ENCODE measurements around the gene HELB. TPM values are rescaled to one million over a fixed set of nuclear protein-coding genes. Genes with fewer than 3 reads are reported as not detected.
"Not testable (repeated sequence)": the region's sequence is repeated elsewhere in the genome, so short reads cannot be mapped to it uniquely, and the experiment has no call there.

HELB gene
- total and polyA plus RNA-seq, 7 experiments from 2014 or later: 29.6 to 59.2 (median 52.6) TPM

- peaks cover 55 to 86% (median 72%) of the 10 kb centered on the region in 7 donors for H3K4me1 Mint-ChIP-seq
- peak overlapping the region; percentile 37 for H3K27ac ChIP-seq (ENCODE audit: low read depth, low read length)
Measured at GRCh38 chr12:66290716-66291200, 11.5 kb upstream of the HELB start.

DNA sequence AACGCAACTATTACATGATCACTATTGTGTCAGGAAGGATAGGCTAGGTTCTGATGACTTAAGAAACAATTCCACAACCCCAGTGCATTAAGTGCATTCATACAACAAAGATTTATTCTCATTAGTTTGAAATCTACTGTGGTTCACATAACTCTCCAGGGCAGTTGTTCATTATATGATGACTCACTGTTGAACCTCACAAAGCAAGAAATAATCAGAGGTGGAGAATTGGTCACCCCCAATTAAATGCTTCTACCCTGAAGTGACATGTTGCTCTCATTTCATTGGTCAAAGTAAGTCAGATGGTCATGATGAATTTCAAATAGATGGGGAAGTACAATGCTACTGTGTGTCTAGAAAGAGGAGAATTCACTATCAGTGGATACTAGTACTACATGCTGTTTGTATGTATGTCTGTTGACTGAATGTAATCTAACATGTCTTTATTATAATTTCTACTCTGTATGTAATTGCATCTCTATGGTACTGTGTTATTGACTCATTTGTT lies 6.1 kb upstream of the HELB start:
- ChIA-PET POLR2A (interaction anchor here (1.2 kb wide), 1 partner anchor 1334 kb away, joined by 3 read pairs; no protein-coding TSS in a partner anchor), CTCF (no interaction called here)
- ATAC-seq (no peak), DNase-seq (no peak)
- no peak overlapping the region for H3K4me3 ChIP-seq (ENCODE audit: low read length)
- H3K4me1 ChIP-seq (ENCODE audit: control insufficient read depth in 2 of 2, insufficient read depth in 2 of 2, low read length in 2 of 2): peaks cover 9 to 26% of the 10 kb centered on the region in 2 donors
- no peaks in the 10 kb centered on the region for H3K9me3 ChIP-seq (ENCODE audit: control insufficient read depth in 2 of 3, low read length in 3 of 3)
- peak overlapping the region in 1 of 10 donors; percentile 26 for H3K4me3 Mint-ChIP-seq
- no peaks in the 10 kb centered on the region for H3K27me3 ChIP-seq (ENCODE audit: control insufficient read depth in 2 of 2, insufficient read depth in 2 of 2, low read length in 2 of 2)
- intact Hi-C loops (cut with micrococcal nuclease): no loop called here
- no peak overlapping the region for H3K27ac ChIP-seq (ENCODE audit: low read depth, low read length)
- peaks cover 23 to 64% (median 48%) of the 10 kb centered on the region in 7 donors for H3K4me1 Mint-ChIP-seq
- H3K36me3 Mint-ChIP-seq: peaks cover 0 to 15% (median 0%) of the 10 kb centered on the region in 5 donors
- H3K9me3 Mint-ChIP-seq: peaks cover 0 to 7% (median 0%) of the 10 kb centered on the region in 11 donors
- peaks cover 0 to 5% (median 0%) of the 10 kb centered on the region in 5 donors for H3K27me3 Mint-ChIP-seq
- no peaks in the 10 kb centered on the region for H3K36me3 ChIP-seq (ENCODE audit: control insufficient read depth in 2 of 3, insufficient read depth in 3 of 3, low read length in 3 of 3)
- H3K27ac Mint-ChIP-seq: peak overlapping the region in 3 of 9 donors; percentile 8 to 63 (median 13)

More at GRCh38 chr12:66290716-66291200, 11.5 kb upstream of the HELB start:
- no peaks in the 10 kb centered on the region for H3K27me3 ChIP-seq (ENCODE audit: control insufficient read depth in 2 of 2, insufficient read depth in 2 of 2, low read length in 2 of 2)
- DNase-seq: peak in 8 of 9 donors; percentile 27 to 76 (median 58)
- H3K4me3 ChIP-seq (ENCODE audit: low read length): peak overlapping the region; percentile 35
- H3K27ac Mint-ChIP-seq: peak overlapping the region; percentile 66 to 95 (median 90)
- ChIA-PET CTCF (no interaction called here), POLR2A (interaction anchor here (2.7 kb wide), 1 partner anchor 11 kb away, joined by 20 read pairs; the partner anchor contains the start of gene HELB)
- peaks cover 0 to 13% (median 0%) of the 10 kb centered on the region in 11 donors for H3K9me3 Mint-ChIP-seq
- H3K4me3 Mint-ChIP-seq: peak overlapping the region; percentile 43 to 77 (median 63)
- peak; percentile 68 for ATAC-seq
- H3K4me1 ChIP-seq (ENCODE audit: control insufficient read depth in 2 of 2, insufficient read depth in 2 of 2, low read length in 2 of 2): peaks cover 57 to 62% of the 10 kb centered on the region in 2 donors
- intact Hi-C loops (cut with micrococcal nuclease): no loop called here
- H3K36me3 Mint-ChIP-seq: peaks cover 0 to 36% (median 0%) of the 10 kb centered on the region in 5 donors
- H3K9me3 ChIP-seq (ENCODE audit: control insufficient read depth in 2 of 3, low read length in 3 of 3): no peaks in the 10 kb centered on the region
- no peaks in the 10 kb centered on the region for H3K36me3 ChIP-seq (ENCODE audit: control insufficient read depth in 2 of 3, insufficient read depth in 3 of 3, low read length in 3 of 3)
- no peaks in the 10 kb centered on the region for H3K27me3 Mint-ChIP-seq

DNA sequence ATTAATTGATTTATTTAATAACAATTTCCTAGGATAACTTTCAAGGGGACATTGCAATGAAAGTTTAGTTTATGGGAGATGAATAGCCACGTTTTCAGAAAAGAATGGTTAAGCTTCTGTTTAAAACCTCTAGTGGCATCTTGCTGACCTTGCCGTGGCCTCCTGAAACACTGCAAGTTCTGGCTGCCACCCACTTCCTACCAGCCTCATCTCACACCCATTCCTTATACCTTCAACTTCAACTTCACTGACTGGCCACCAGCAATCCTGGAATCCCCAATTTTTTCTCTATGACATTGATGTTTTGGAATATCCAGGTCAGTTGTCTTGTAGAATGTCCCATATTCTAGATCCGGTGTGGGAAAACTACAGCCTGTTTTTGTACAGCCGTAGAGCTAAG lies 5.2 kb upstream of the HELB start:
- DNase-seq: no peak

GRCh38 chr12:66297923-66298322 lies 4.4 kb upstream of the HELB start:
- ATAC-seq: no peak
- H3K9me3 ChIP-seq (ENCODE audit: control insufficient read depth in 2 of 3, low read length in 3 of 3): no peaks in the 10 kb centered on the region
- H3K4me1 ChIP-seq (ENCODE audit: control insufficient read depth in 2 of 2, insufficient read depth in 2 of 2, low read length in 2 of 2): peaks cover 0 to 15% of the 10 kb centered on the region in 2 donors
- Mint-ChIP-seq H3K9me3 (peaks cover 0 to 4% (median 0%) of the 10 kb centered on the region in 11 donors), H3K4me3 (no peak overlapping the region), H3K36me3 (peaks cover 0 to 10% (median 0%) of the 10 kb centered on the region in 5 donors), H3K27me3 (peaks cover 0 to 5% (median 0%) of the 10 kb centered on the region in 5 donors), H3K4me1 (peaks cover 18 to 52% (median 45%) of the 10 kb centered on the region in 7 donors), H3K27ac (no peak overlapping the region)
- H3K36me3 ChIP-seq (ENCODE audit: control insufficient read depth in 2 of 3, insufficient read depth in 3 of 3, low read length in 3 of 3): no peaks in the 10 kb centered on the region
- no peak for DNase-seq
- CTCF ChIA-PET: no interaction called here
- intact Hi-C loops (cut with micrococcal nuclease): loop anchor here in 1 of 2 donors (1.0 kb wide), 1 partner anchor 10 kb away; no protein-coding TSS in a partner anchor
- H3K27ac ChIP-seq (ENCODE audit: low read depth, low read length): no peak overlapping the region
- H3K4me3 ChIP-seq (ENCODE audit: low read length): no peak overlapping the region
- POLR2A ChIA-PET: interaction anchor here (1.3 kb wide), 1 partner anchor 10 kb away, joined by 7 read pairs; no protein-coding TSS in a partner anchor
- no peaks in the 10 kb centered on the region for H3K27me3 ChIP-seq (ENCODE audit: control insufficient read depth in 2 of 2, insufficient read depth in 2 of 2, low read length in 2 of 2)

More for the DNA sequence above, 5.2 kb upstream of the HELB start:
- Mint-ChIP-seq H3K9me3 (peaks cover 0 to 7% (median 0%) of the 10 kb centered on the region in 11 donors), H3K4me1 (peaks cover 21 to 60% (median 47%) of the 10 kb centered on the region in 7 donors), H3K36me3 (peaks cover 0 to 15% (median 0%) of the 10 kb centered on the region in 5 donors), H3K4me3 (peak overlapping the region in 4 of 10 donors; percentile 2 to 37 (median 16)), H3K27me3 (peaks cover 0 to 5% (median 0%) of the 10 kb centered on the region in 5 donors), H3K27ac (peak overlapping the region in 2 of 9 donors; percentile 13 to 34)
- ChIA-PET CTCF (no interaction called here), POLR2A (interaction anchor here (1.3 kb wide), 1 partner anchor 9 kb away, joined by 7 read pairs; no protein-coding TSS in a partner anchor)
- Histone ChIP-seq H3K4me3 (ENCODE audit: low read length) (no peak overlapping the region), H3K36me3 (ENCODE audit: control insufficient read depth in 2 of 3, insufficient read depth in 3 of 3, low read length in 3 of 3) (no peaks in the 10 kb centered on the region), H3K4me1 (ENCODE audit: control insufficient read depth in 2 of 2, insufficient read depth in 2 of 2, low read length in 2 of 2) (peaks cover under 1 to 17% of the 10 kb centered on the region in 2 donors), H3K27me3 (ENCODE audit: control insufficient read depth in 2 of 2, insufficient read depth in 2 of 2, low read length in 2 of 2) (no peaks in the 10 kb centered on the region), H3K27ac (ENCODE audit: low read depth, low read length) (no peak overlapping the region), H3K9me3 (ENCODE audit: control insufficient read depth in 2 of 3, low read length in 3 of 3) (no peaks in the 10 kb centered on the region)
- intact Hi-C loops (cut with micrococcal nuclease): loop anchor here in 1 of 2 donors (1.0 kb wide), 1 partner anchor 9 kb away; no protein-coding TSS in a partner anchor
- ATAC-seq: no peak

DNA sequence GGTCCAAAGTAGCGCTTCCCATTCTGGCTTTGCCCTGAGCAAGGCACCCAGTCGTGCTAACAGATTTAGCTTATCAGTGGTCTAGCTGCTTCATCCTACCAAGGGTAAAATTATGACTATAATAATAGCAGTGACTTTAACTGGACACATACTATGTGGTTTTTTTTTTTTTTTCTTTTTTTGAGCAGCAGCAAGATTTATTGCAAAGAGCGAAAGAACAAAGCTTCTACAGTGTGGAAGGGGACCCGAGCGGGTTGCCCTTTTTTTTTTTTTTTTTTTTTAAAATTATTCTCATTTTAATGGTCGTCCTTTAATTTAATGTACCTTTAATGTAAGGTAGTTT lies 505 bp downstream of the HELB start:
- Mint-ChIP-seq H3K4me1 (peaks cover 23 to 64% (median 54%) of the 10 kb centered on the region in 7 donors), H3K27me3 (peaks cover 0 to 3% (median 0%) of the 10 kb centered on the region in 5 donors), H3K36me3 (peaks cover 0 to 30% (median 23%) of the 10 kb centered on the region in 5 donors), H3K27ac (peak overlapping the region; percentile 90 to 99 (median 98)), H3K4me3 (peak overlapping the region; percentile 87 to 99 (median 97)), H3K9me3 (peaks cover 0 to 2% (median 0%) of the 10 kb centered on the region in 11 donors)
- CTCF ChIA-PET: interaction anchor here (0.9 to 2.2 kb wide), 4 partner anchors 10 to 33 kb away, joined by 5 to 10 read pairs (median 7); no protein-coding TSS in a partner anchor
- DNase-seq (no peak), ATAC-seq (no peak)
- POLR2A ChIA-PET: interaction anchor here (0.6 to 5.9 kb wide), 19 partner anchors 8 to 1133 kb away, joined by 3 to 44 read pairs (median 4); partner anchors contain the start of genes CAND1, LEMD3, LLPH and TMBIM4
- H3K4me1 ChIP-seq (ENCODE audit: control insufficient read depth in 2 of 2, insufficient read depth in 2 of 2, low read length in 2 of 2): peaks cover 14 to 20% of the 10 kb centered on the region in 2 donors
- H3K27ac ChIP-seq (ENCODE audit: low read depth, low read length): peak overlapping the region; percentile 91
- H3K36me3 ChIP-seq (ENCODE audit: control insufficient read depth in 2 of 3, insufficient read depth in 3 of 3, low read length in 3 of 3): peaks cover 0 to 5% (median 4%) of the 10 kb centered on the region in 3 experiments
- peak overlapping the region; percentile 98 for H3K4me3 ChIP-seq (ENCODE audit: low read length)
- intact Hi-C loops (cut with micrococcal nuclease): loop anchor here (1.0 to 10.0 kb wide), 17 partner anchors 10 to 1898 kb away; partner anchors contain the start of genes CAND1 (in 2 of the 2), LLPH (in 2 of the 2), TMBIM4 (in 2 of the 2) and GNS (in 1 of the 2)
- no peaks in the 10 kb centered on the region for H3K27me3 ChIP-seq (ENCODE audit: control insufficient read depth in 2 of 2, insufficient read depth in 2 of 2, low read length in 2 of 2)
- H3K9me3 ChIP-seq (ENCODE audit: control insufficient read depth in 2 of 3, low read length in 3 of 3): no peaks in the 10 kb centered on the region

GRCh38 chr12:66303316-66303804 lies 1.1 kb downstream of the HELB start:
- H3K36me3 ChIP-seq (ENCODE audit: control insufficient read depth in 2 of 3, insufficient read depth in 3 of 3, low read length in 3 of 3); H3K27me3 ChIP-seq (ENCODE audit: control insufficient read depth in 2 of 2, insufficient read depth in 2 of 2, low read length in 2 of 2); H3K9me3 ChIP-seq (ENCODE audit: control insufficient read depth in 2 of 3, low read length in 3 of 3); H3K27me3 Mint-ChIP-seq; H3K9me3 Mint-ChIP-seq: not testable (repeated sequence)
- peaks cover 26 to 69% (median 59%) of the 10 kb centered on the region in 7 donors for H3K4me1 Mint-ChIP-seq
- Histone ChIP-seq H3K4me1 (ENCODE audit: control insufficient read depth in 2 of 2, insufficient read depth in 2 of 2, low read length in 2 of 2) (peaks cover 17 to 22% of the 10 kb centered on the region in 2 donors), H3K27ac (ENCODE audit: low read depth, low read length) (peak overlapping the region; percentile 91), H3K4me3 (ENCODE audit: low read length) (peak overlapping the region; percentile 98)
- H3K4me3 Mint-ChIP-seq: peak overlapping the region; percentile 87 to 99 (median 97)
- H3K36me3 Mint-ChIP-seq: peaks cover 0 to 34% (median 28%) of the 10 kb centered on the region in 5 donors
- ChIA-PET CTCF (interaction anchor here (0.9 to 2.2 kb wide), 8 partner anchors 11 to 34 kb away, joined by 4 to 10 read pairs (median 6); no protein-coding TSS in a partner anchor), POLR2A (interaction anchor here (0.6 to 5.9 kb wide), 17 partner anchors 8 to 1134 kb away, joined by 3 to 44 read pairs (median 4); partner anchors contain the start of genes CAND1, LEMD3, LLPH and TMBIM4)
- intact Hi-C loops (cut with micrococcal nuclease): loop anchor here (2.0 to 10.0 kb wide), 9 partner anchors 33 to 1899 kb away; partner anchors contain the start of genes CAND1 (in 1 of the 2), RASSF3 (in 1 of the 2) and XPOT (in 1 of the 2)
- H3K27ac Mint-ChIP-seq: peak overlapping the region; percentile 90 to 99 (median 97)
- DNase-seq: peak in 7 of 9 donors; percentile 31 to 70 (median 58)
- ATAC-seq: peak; percentile 68
